Activated CD8-positive, alpha-beta memory T cell treated with anti-CD3 and anti-CD28 coated beads for 1 hour (primary cell): ENCODE data around the gene POLR3E.
"Not testable (repeated sequence)": the region's sequence is repeated elsewhere in the genome, so short reads cannot be mapped to it uniquely, and the experiment has no call there.

ENCODE experiments used
- DNase-seq, 2 donors: peaks; one replicate each; pipeline ENCODE4 v3.0.0-alpha.2; 2020; ENCODE audit warnings: low read depth in 1 of 2; ENCODE audit errors: extremely low read depth in 1 of 2

POLR3E gene

DNA sequence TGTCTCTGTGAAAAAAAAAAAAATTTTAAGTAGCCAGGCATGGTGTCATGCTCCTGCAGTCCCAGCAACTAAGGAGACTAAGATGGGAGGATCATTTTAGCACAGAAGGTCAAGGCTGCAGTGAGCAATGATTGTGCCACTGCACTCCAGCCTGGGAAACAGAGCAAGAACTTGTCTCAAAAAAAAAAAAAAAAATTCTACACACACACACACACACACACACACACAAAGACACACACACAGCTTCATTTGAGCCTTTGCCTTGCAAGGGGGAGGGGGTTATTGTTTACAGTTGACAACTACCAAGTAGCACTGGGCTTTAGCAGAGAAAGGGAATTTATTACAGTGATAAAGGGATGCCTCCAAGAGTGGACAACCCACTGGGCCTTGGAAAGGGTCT lies 4.9 kb upstream of the POLR3E start:
- no peak for DNase-seq

GRCh38 chr16:22293137-22294106 lies 3.8 kb upstream of the POLR3E start:
- DNase-seq, result no peak

DNA sequence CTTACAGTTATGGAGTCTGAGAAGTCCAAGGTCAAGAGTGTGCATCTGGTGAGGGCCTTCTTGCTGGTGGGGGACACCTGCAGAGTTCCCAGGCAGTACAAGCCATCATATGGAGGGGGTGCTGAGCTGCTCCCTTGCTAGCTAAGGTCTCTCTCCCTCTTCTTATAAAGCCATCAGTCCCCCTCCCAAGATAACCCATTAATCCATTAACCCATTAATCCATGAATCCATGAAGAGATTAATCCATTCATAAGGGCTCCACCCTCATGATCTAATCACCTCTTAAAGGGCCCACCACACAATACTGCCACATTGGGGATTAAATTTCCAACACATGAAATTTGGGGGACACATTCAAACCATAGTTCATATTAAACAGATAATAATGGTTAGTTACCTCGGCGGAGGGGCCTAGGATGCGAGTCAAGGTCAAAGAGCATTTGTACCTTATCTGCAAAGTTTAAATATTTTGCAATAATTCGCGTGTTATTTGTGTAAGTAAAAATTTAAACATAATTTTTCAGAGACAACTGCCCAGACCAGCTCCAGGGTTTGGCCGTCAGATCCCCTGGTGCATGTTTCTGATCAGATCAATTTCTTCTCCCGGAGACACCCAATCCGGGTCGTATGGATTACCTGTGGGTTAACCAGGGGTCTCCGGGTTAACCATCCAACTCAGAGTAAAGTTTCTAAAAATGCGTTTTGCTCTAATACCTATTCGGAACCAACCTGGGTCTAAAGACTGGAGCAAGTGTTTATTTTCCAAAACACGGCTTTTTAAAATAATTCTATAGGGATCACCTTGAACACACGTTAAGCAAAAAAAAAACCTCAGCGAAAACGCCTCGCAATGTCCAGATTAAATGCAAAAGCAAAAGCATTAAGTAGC lies 740 bp upstream of the POLR3E start:
- DNase-seq, result no peak

GRCh38 chr16:22297871-22298733 lies 893 bp downstream of the POLR3E start:
- DNase-seq, result peak; percentile 42 to 48

GRCh38 chr16:22299036-22299435 lies 1.8 kb downstream of the POLR3E start:
- DNase-seq, result no peak

GRCh38 chr16:22300427-22301071 lies 3.3 kb downstream of the POLR3E start:
- DNase-seq, result peak in 1 of 2 donors; percentile 20

DNA sequence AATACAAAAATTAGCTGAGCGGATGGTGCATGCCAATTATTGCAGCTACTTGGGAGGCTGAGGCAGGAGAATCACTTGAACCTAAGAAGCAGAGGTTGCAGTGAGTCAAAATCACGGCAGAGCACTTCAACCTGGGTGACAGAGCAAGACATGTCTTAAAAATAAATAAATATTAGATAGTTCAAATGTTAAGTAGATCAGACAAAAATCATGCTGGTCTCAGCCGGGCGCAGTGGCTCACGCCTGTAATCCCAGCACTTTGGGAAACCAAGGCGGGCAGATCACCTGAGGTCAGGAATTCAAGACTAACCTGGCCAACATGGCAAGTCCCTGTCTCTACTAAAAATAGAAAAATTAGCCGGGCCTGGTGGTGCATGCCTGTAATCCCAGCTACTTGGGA lies 4.2 kb downstream of the POLR3E start:
- DNase-seq, result not testable (repeated sequence)

GRCh38 chr16:22302776-22303363 lies 5.7 kb downstream of the POLR3E start:
- DNase-seq, result no peak

GRCh38 chr16:22304411-22304810 lies 7.2 kb downstream of the POLR3E start:
- DNase-seq, result no peak

- DNase-seq, result no peak
Observed at GRCh38 chr16:22306788-22307187, 9.6 kb downstream of the POLR3E start.

DNA sequence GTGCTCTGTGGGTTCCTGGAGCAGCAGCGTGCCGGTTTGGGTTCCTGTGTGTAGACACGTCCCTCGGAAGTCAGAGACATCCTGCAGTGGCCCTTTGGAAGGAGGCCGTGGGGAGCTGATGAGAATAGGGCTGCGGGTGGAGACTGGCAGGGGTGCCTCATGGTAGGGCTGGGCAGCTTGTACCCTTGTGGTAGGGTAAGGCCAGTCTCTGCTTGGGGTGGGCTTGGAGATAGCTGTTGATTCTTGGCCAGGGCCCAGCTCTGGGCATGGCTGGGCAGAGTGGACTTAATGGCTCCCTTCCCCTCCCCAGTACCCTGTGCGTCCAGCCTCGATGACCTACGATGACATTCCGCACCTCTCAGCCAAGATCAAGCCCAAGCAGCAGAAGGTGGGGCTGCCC lies 10.6 kb downstream of the POLR3E start:
- no peak for DNase-seq

DNA sequence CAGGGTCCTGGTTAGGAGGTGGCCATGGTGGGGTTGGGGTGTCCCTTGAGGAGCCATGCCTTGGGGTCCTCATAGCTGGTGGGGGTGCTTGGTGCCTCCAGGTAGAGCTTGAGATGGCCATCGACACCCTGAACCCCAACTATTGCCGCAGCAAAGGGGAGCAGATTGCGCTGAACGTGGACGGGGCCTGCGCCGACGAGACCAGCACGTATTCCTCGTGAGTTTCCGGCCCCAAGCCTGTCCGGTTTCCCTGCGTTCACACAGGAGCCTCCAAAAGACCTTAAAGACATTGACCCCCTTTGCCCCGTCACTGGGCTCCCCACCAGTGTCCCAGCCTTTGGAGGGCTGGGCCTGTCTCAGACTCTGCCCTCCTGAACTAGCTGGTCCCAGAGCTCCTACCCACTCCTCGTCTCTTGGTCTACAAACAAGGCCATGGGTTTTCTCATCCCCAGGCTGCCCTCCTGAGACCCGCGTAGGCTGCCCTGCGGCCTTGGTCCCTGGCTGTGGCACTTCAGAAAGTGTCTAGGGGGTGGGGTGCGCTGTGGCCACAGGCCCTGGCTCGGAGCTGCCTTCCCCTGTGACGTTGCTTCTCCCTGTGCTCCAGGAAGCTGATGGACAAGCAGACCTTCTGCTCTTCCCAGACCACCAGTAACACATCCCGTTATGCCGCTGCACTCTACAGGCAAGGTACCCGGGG lies 11.8 kb downstream of the POLR3E start:
- no peak for DNase-seq

DNA sequence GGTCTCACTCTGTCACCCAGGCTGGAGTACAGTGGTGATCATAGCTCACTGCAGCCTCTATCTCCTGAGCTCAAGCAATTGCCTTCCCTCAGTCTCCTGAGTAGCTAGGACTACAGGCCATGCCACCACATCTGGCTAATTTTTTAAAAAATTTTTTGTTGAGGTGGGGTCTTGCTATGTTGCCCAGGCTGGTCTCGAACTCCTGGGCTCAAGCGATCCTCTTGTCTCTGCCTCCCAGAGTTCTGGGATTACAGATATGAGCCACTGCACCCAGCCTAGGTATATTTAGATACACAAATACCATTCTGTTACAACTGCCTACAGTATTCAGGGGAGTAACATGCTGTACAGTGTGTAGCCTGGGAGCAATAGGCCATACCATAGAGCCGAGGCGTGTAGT lies 14.3 kb downstream of the POLR3E start:
- DNase-seq, result no peak

DNA sequence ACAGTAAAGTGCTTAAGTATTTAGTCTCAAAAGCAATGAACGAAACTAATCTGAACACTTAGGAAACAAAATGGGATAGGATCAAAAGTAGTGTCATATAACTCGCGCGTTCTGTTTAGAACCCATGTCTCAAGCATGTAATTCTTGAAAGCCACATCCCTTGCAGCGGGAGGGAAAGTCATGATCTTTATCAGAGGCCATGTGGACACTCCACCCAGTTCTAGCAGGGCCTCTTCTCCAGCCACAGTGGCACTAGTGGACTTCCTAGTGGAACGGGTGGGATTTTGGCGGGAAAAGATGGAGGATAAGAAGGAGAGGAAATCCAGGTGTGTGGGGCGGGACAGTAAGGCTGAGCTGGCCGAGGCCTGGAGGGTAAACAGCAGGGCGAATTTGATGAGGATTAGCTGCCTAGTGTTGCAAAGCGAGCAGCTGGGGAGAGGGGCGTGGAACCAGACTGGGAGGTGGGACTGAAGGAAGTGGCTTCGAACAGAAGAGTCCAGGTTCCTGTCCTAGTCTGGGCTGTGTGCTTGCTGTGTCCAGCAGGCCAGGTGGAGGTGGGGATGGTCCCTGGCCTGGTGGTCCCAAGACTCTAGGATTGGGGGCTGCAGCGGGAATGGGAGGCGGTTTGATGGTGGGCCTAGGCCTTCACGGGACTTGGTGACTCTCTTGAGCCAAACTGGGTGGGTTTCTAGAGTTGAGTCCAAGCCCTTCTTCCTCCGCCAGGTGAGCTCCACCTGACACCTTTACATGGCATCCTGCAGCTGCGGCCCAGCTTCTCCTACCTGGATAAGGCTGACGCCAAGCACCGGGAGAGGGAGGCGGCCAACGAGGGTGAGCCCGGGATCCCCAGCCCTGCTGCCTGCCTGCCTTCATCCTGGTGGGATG lies 15.9 kb downstream of the POLR3E start:
- no peak for DNase-seq

GRCh38 chr16:22313876-22314470 lies 16.8 kb downstream of the POLR3E start:
- no peak for DNase-seq

DNA sequence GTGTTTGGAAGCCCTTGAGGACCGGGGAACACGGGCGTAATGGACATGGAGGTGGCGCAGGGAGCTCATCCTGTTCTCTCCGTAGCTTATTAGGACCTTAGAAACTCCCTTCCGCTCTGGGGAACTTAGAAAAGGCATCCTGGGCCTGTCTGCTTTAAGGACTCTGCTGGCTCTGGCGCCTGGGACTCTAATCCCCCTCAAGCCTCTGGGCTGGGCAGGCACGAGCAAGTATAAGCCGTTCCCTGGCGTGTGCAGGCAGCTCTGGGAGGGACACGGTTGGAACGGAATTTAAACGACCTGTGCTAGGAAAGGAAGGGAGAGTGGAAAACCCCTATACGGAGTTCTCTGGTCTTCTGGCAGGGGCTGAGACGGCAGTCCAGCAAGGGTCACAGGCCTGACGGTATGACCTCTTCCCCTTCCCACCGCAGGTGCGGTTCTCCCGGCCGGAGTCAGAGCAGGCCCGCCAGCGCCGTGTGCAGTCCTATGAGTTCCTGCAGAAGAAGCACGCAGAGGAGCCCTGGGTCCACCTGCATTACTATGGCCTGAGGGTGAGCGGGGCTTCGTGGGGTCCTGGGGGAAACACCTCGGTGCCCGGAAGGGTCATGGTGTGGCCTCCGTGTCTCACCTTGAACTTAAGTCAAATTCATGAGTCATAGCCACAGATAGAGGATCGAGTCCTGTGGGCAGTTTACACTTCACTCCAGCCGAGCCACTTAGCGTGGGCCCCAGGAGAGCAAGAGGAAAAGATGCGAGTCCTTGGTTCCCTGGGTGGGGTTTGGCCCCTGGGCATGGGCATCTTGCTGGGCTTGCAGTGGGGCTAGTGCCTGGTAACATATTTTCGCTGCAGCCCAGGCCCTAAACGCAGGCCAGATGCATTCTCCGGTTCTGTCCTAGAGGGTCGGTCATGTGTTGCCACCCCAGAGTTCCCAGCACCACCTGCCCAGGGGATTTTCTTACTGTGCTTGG lies 17.7 kb downstream of the POLR3E start:
- DNase-seq, result no peak

- DNase-seq, result no peak
Observed at GRCh38 chr16:22315979-22316378, 18.8 kb downstream of the POLR3E start.
